CD8-positive, alpha-beta memory T cell (primary cell): ENCODE data around the gene ETV6. TPM values are rescaled to one million over a fixed set of nuclear protein-coding genes. Genes with fewer than 3 reads are reported as not detected.

ENCODE experiments used
- CTCF ChIA-PET: fragments of 350-600 bp; sonication (Branson Sonifier 250); formaldehyde crosslinking; loops from one replicate; lab custom pipeline; 2021; ENCODE audit warnings: antibody characterized with exemption; lab: Charles Lee
- POLR2A ChIA-PET: fragments of 350-600 bp; sonication (Branson Sonifier 250); formaldehyde crosslinking; loops from one replicate; lab custom pipeline; 2021; ENCODE audit warnings: antibody characterized with exemption; lab: Charles Lee
- DNase-seq, 5 donors: peaks; one replicate each; pipeline versions ENCODE4 v3.0.0 to v3.0.0-alpha.2; 2020 to 2022; ENCODE audit warnings: mixed read lengths in 1 of 5
- H3K27ac ChIP-seq: one replicate; pipeline ENCODE4 v1.7.0; 2013; ENCODE audit warnings: low read depth, mild to moderate bottlenecking, low read length, moderate library complexity
- H3K27me3 ChIP-seq: 2 replicates; pipeline ENCODE4 v1.7.0; 2013; ENCODE audit warnings: low read length, mild to moderate bottlenecking; ENCODE audit not compliant: insufficient read depth, poor library complexity, severe bottlenecking
- H3K36me3 ChIP-seq: 2 replicates; pipeline ENCODE4 v1.7.0; 2013; ENCODE audit warnings: mild to moderate bottlenecking, low read length, moderate library complexity; ENCODE audit not compliant: insufficient read depth
- H3K4me1 ChIP-seq: 2 replicates; pipeline ENCODE4 v1.7.0; 2013; ENCODE audit warnings: mild to moderate bottlenecking, low read length, moderate library complexity; ENCODE audit not compliant: insufficient read depth
- H3K4me3 ChIP-seq: 2 replicates; pipeline ENCODE4 v1.7.0; 2013; ENCODE audit warnings: mild to moderate bottlenecking, low read length
- H3K9me3 ChIP-seq: 2 replicates; pipeline ENCODE4 v1.7.0; 2013; ENCODE audit warnings: mild to moderate bottlenecking, low read length
- H3K27ac Mint-ChIP-seq, 8 donors: one replicate each; pipeline ENCODE4 v1.8.0; 2020 to 2021; ENCODE audit warnings: mixed read lengths in 8 of 8, mild to moderate bottlenecking in 6 of 8, inconsistent platforms in 3 of 8, moderate library complexity in 3 of 8
- H3K27me3 Mint-ChIP-seq, 2 donors: one replicate each; pipeline ENCODE4 v1.8.0; 2020 to 2021; ENCODE audit warnings: mixed read lengths in 2 of 2, mild to moderate bottlenecking in 1 of 2, moderate library complexity in 1 of 2
- H3K36me3 Mint-ChIP-seq, 3 donors: one replicate each; pipeline ENCODE4 v1.8.0; 2020 to 2021; ENCODE audit warnings: mixed read lengths in 3 of 3, inconsistent platforms in 1 of 3, mild to moderate bottlenecking in 1 of 3
- H3K4me1 Mint-ChIP-seq, 3 donors: one replicate each; pipeline ENCODE4 v1.8.0; 2020 to 2021; ENCODE audit warnings: mixed read lengths in 3 of 3, inconsistent platforms in 1 of 3, mild to moderate bottlenecking in 1 of 3
- H3K4me3 Mint-ChIP-seq, 7 donors: one replicate each; pipeline ENCODE4 v1.8.0; 2020 to 2021; ENCODE audit warnings: mixed read lengths in 7 of 7, mild to moderate bottlenecking in 6 of 7, moderate library complexity in 4 of 7, inconsistent platforms in 2 of 7
- H3K9me3 Mint-ChIP-seq, 5 donors: one replicate each; pipeline ENCODE4 v1.8.0; 2020 to 2022; ENCODE audit warnings: mixed read lengths in 5 of 5, mild to moderate bottlenecking in 3 of 5, moderate library complexity in 2 of 5, inconsistent platforms in 1 of 5
- polyA plus RNA-seq: library from polyadenylated mRNA; unstranded; fragments of 300-500 nt; fragmentation: Illumina TruSeq; gene quantifications from one replicate; pipeline ENCODE4 v1.2.3, GENCODE V29; 2021
- total RNA-seq, 2 experiments: library from RNA; stranded (reverse); gene quantifications; one replicate each; pipeline ENCODE4 v1.2.3, GENCODE V29; 2021

The ETV6 gene
- total and polyA plus RNA-seq, 3 experiments from 2014 or later = 6.0 to 51.5 (median 49.3) TPM

DNA sequence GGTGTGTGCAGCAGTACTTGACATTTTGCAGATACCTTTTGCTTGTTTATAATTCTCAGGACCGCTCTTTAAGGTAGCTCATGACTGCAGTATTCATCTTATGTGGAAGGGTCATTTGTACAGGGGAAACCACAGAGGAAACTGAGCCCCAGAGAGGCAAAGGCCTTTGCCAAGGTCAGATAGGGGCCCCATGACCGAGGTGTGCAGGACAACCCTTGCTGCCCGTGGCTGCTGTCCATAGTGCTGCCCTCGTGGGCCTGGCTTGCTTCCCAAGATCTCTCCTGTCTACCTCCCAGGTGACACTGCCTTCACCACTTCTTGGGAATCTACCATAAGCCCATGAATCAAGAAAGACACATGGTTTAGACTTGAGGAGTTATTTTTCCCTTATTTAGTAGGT, 222.6 kb downstream of the ETV6 start:
- Histone ChIP-seq H3K4me1 (peaks cover 16% of the 10 kb centered on the region), H3K4me3 (no peak overlapping the region), H3K9me3 (no peaks in the 10 kb centered on the region), H3K36me3 (peaks cover 17% of the 10 kb centered on the region), H3K27ac (no peak overlapping the region), H3K27me3 (no peaks in the 10 kb centered on the region)
- no peak overlapping the region for H3K4me3 Mint-ChIP-seq
- H3K36me3 Mint-ChIP-seq = peaks cover 8 to 50% (median 19%) of the 10 kb centered on the region in 3 donors
- H3K9me3 Mint-ChIP-seq = peaks cover 0 to 1% (median 0%) of the 10 kb centered on the region in 5 donors
- ChIA-PET POLR2A (no interaction called here), CTCF (no interaction called here)
- H3K27ac Mint-ChIP-seq = no peak overlapping the region
- H3K4me1 Mint-ChIP-seq = peaks cover 17 to 27% (median 19%) of the 10 kb centered on the region in 3 donors
- DNase-seq = no peak
- no peaks in the 10 kb centered on the region for H3K27me3 Mint-ChIP-seq

DNA sequence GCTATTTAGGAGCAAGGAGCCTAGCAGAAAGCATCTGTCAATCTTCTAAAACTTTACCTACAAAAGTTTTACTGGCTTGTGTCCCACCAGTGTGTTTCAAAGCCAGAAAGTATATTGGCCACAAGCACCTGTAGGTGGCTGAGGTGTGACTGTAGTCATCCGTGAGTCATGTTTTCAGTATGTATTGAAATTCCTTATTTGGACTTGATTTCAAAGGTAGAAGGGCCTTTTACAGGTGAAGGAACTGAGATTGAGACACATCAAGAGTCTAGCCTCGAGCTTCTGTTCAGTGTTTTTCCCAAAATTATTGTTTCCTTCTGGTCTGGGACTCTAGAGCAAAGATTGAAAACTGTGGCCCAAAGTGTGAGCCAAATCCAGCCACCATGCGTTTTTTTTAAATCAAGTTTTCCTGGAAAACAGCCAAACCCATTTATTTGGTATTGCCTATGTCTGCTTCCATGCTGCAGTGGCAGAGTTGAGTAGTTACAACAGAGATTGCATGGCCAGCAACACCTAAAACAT, 226.0 kb downstream of the ETV6 start:
- Mint-ChIP-seq H3K9me3 (no peaks in the 10 kb centered on the region), H3K27ac (peak overlapping the region in 1 of 8 donors; percentile 47), H3K36me3 (peaks cover 8 to 35% (median 15%) of the 10 kb centered on the region in 3 donors), H3K4me3 (no peak overlapping the region), H3K4me1 (peaks cover 17 to 27% (median 19%) of the 10 kb centered on the region in 3 donors), H3K27me3 (no peaks in the 10 kb centered on the region)
- DNase-seq = no peak
- CTCF ChIA-PET = no interaction called here
- Histone ChIP-seq H3K27me3 (no peaks in the 10 kb centered on the region), H3K4me3 (no peak overlapping the region), H3K9me3 (no peaks in the 10 kb centered on the region), H3K27ac (no peak overlapping the region), H3K4me1 (peaks cover 16% of the 10 kb centered on the region), H3K36me3 (peaks cover 5% of the 10 kb centered on the region)
- POLR2A ChIA-PET = no interaction called here

DNA sequence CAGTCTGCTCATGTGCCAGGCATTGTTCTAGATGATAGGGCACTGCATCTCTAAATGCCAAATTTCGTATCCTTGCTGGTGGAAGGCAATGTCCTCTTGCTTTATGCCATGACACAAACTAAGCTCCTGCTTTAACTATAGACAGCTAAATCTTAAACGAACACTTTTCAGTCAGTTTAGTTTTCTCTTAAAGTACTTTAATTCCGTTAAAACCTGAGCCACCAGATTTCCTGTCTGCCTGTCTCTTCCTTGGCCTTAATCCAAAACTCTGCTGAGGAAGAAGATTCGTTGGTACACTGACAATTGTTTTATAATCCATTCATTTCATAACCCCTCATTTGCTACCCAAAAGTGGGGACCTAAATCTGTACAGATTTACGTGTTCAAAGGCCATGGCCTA, 226.8 kb downstream of the ETV6 start:
- DNase-seq = no peak
- Histone ChIP-seq H3K4me3 (no peak overlapping the region), H3K27me3 (no peaks in the 10 kb centered on the region), H3K9me3 (no peaks in the 10 kb centered on the region), H3K4me1 (peaks cover 16% of the 10 kb centered on the region), H3K27ac (no peak overlapping the region), H3K36me3 (no peaks in the 10 kb centered on the region)
- Mint-ChIP-seq H3K4me1 (peaks cover 17 to 27% (median 19%) of the 10 kb centered on the region in 3 donors), H3K27me3 (no peaks in the 10 kb centered on the region), H3K27ac (peak overlapping the region in 2 of 8 donors; percentile 39 to 62), H3K36me3 (peaks cover 6 to 33% (median 20%) of the 10 kb centered on the region in 3 donors), H3K9me3 (no peaks in the 10 kb centered on the region), H3K4me3 (no peak overlapping the region)
- ChIA-PET CTCF (no interaction called here), POLR2A (no interaction called here)

DNA sequence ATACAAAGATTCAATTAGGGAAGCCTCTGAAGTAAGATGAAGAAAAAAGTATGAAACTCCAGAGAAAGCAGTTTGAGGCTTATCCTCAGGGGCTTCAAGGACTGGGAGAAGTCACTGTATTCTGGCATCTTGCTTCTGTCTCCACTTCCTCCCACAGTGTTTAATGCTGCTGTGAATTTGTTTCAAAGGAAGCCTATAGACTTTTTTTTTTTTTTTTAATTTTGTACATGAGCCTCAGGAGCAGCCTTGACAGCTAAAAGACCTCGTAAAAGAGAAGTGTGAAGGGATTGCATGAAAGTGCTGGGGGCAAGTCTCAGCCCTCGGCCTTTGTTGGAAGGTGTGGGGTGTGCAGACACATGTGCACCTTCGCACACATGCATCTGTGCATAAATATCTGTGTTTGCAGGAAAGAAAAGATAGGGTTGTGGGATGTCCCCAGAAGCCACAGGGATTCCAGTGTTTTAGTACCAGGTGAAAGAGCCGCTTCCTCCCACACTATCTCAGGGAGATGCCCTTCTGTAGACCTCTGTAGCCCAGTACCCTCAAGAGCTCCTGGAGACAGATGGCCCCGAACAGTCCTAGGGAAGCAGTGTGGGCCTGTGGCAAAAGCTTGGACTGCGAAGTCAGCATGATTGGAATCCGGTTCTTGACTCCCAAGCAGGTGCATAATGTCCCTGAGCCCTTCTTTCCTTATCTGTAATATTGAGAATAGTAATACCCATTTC, 227.8 kb downstream of the ETV6 start:
- Mint-ChIP-seq H3K27ac (peak overlapping the region in 2 of 8 donors; percentile 58 to 75), H3K4me3 (peak overlapping the region in 1 of 7 donors; percentile 36), H3K9me3 (no peaks in the 10 kb centered on the region), H3K36me3 (peaks cover 6 to 24% (median 14%) of the 10 kb centered on the region in 3 donors), H3K4me1 (peaks cover 17 to 22% (median 19%) of the 10 kb centered on the region in 3 donors), H3K27me3 (no peaks in the 10 kb centered on the region)
- Histone ChIP-seq H3K36me3 (no peaks in the 10 kb centered on the region), H3K27ac (no peak overlapping the region), H3K4me1 (peaks cover 16% of the 10 kb centered on the region), H3K4me3 (no peak overlapping the region), H3K9me3 (no peaks in the 10 kb centered on the region), H3K27me3 (no peaks in the 10 kb centered on the region)
- ChIA-PET CTCF (no interaction called here), POLR2A (no interaction called here)
- DNase-seq = no peak

DNA sequence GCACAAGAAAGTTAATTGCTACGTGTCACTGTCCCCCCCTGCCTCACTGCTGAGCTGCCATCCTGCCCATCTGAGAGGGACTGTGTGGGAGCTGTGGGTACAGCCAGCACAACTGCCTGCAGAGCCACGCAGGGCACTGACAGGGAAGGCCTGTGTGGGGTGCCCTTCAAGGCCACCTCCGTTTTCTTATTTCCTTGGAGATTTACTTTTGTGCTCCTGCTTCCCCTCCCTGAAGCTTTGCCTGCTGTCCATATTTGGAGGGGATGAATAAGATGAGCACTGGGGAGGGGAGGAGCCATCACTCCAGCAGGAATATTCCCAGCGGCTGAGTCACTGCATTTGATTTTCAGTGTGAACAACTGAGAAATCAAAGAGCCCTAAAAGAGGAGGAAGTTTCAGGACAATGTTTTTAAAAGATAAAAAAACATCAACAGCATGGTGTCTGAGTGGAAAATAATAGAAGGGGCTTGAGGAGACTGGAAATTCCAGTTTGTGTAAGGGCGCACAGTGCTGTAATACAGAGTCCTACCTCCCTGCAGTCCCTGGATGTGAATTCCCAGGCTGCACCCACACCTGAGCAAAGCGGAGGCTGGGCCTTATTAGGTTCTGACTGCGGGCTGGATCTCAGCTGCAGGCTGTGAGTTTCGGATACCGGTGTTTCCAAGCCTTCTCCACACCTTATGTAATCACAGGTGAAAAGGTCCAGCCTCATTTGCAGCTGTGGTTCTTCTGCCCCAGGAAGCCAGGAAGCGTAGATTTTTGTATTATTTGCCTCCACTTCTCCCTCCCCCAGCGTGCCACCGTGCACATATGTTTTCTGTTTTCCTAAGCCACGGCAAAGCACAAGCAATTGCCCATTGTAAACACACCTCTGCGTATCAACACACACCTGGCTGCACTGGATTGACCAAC, 228.7 kb downstream of the ETV6 start:
- ChIA-PET CTCF (no interaction called here), POLR2A (no interaction called here)
- DNase-seq = no peak
- Histone ChIP-seq H3K9me3 (no peaks in the 10 kb centered on the region), H3K4me1 (peaks cover 16% of the 10 kb centered on the region), H3K27me3 (no peaks in the 10 kb centered on the region), H3K36me3 (no peaks in the 10 kb centered on the region), H3K4me3 (no peak overlapping the region), H3K27ac (no peak overlapping the region)
- Mint-ChIP-seq H3K27me3 (no peaks in the 10 kb centered on the region), H3K36me3 (peaks cover 6 to 25% (median 19%) of the 10 kb centered on the region in 3 donors), H3K4me1 (peaks cover 17 to 22% (median 19%) of the 10 kb centered on the region in 3 donors), H3K4me3 (no peak overlapping the region), H3K27ac (peak overlapping the region in 2 of 8 donors; percentile 33 to 76), H3K9me3 (no peaks in the 10 kb centered on the region)

DNA sequence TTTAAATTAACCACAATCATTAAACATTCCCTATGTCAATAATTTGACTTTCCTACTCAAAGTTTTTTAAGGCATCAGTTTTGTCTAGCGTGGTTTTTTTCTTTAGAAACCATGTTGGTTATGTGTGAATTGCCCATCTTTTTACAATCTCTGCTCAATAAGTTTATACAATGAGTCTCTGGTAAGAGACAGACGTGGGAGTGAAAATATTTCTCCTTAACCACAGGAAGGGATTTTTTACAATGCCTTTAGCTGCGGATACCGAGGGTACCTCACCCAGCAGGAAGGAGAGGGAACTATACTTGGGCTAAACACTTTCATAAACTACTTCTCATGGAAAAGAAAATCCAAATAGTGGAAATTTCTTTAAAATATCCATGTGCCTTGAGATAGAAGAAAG, 229.8 kb downstream of the ETV6 start:
- H3K36me3 ChIP-seq = no peaks in the 10 kb centered on the region
- Mint-ChIP-seq H3K27me3 (no peaks in the 10 kb centered on the region), H3K9me3 (no peaks in the 10 kb centered on the region), H3K4me3 (no peak overlapping the region), H3K27ac (no peak overlapping the region), H3K4me1 (peaks cover 17 to 22% (median 19%) of the 10 kb centered on the region in 3 donors), H3K36me3 (peaks cover 6 to 33% (median 18%) of the 10 kb centered on the region in 3 donors)
- no peaks in the 10 kb centered on the region for H3K27me3 ChIP-seq
- POLR2A ChIA-PET = interaction anchor here (0.5 kb wide), 1 partner anchor 11 kb away, joined by 3 read pairs; no protein-coding TSS in a partner anchor
- no peak overlapping the region for H3K4me3 ChIP-seq
- DNase-seq = no peak
- no peak overlapping the region for H3K27ac ChIP-seq
- no peaks in the 10 kb centered on the region for H3K9me3 ChIP-seq
- peaks cover 16% of the 10 kb centered on the region for H3K4me1 ChIP-seq
- CTCF ChIA-PET = no interaction called here

DNA sequence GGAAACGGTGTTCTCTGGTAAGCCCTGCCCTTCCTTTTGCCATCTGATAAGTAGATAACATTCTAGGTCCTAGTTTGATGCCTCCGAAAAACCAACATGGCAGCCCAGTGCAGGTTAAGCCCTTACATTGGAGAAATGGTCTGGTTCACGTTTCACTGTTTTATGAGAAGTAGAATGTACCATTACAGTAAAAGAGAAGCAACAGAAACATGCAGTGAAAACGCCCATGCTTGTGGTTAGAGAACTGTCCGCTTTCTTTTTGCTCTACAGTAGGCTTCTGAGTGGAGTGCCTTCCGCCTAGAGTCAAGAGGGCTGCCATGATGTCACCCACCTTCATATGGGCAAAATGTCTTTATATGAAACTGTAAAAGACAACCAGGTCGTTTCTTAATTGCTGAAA, 230.9 kb downstream of the ETV6 start:
- peaks cover 12 to 16% (median 14%) of the 10 kb centered on the region in 3 donors for H3K4me1 Mint-ChIP-seq
- Histone ChIP-seq H3K36me3 (no peaks in the 10 kb centered on the region), H3K27me3 (no peaks in the 10 kb centered on the region), H3K9me3 (no peaks in the 10 kb centered on the region), H3K27ac (no peak overlapping the region), H3K4me1 (peaks cover 16% of the 10 kb centered on the region), H3K4me3 (no peak overlapping the region)
- no peak for DNase-seq
- H3K36me3 Mint-ChIP-seq = peaks cover 6 to 44% (median 21%) of the 10 kb centered on the region in 3 donors
- H3K27me3 Mint-ChIP-seq = no peaks in the 10 kb centered on the region
- H3K27ac Mint-ChIP-seq = no peak overlapping the region
- H3K4me3 Mint-ChIP-seq = no peak overlapping the region
- no peaks in the 10 kb centered on the region for H3K9me3 Mint-ChIP-seq
- ChIA-PET CTCF (no interaction called here), POLR2A (no interaction called here)
